Measurements from ENCODE around the gene MYLK2. TPM values are rescaled to one million over a fixed set of nuclear protein-coding genes. Genes with fewer than 3 reads are reported as not detected.

Gene MYLK2
- total RNA-seq, 2 experiments from 2014 or later, result not detected

- H3K27ac ChIP-seq (ENCODE audit: low read depth in 1 of 2, low read length in 2 of 2), result no peak overlapping the region
- TF ChIP-seq CTCF (IDR thresholded peaks at IDR 0.05), result no peak
- H3K4me3 ChIP-seq (ENCODE audit: low read length), result no peak overlapping the region
- POLR2A ChIA-PET, result no interaction called here
- CTCF ChIA-PET, result no interaction called here
- no peaks in the 10 kb centered on the region for H3K9me3 ChIP-seq (ENCODE audit: control insufficient read depth in 1 of 2, insufficient read depth in 1 of 2, low read length in 2 of 2)
- no peaks in the 10 kb centered on the region for H3K36me3 ChIP-seq (ENCODE audit: insufficient read depth, low read length)
- Mint-ChIP-seq H3K27me3 (no peaks in the 10 kb centered on the region), H3K36me3 (ENCODE audit: low read depth) (no peaks in the 10 kb centered on the region), H3K9me3 (no peaks in the 10 kb centered on the region), H3K4me1 (ENCODE audit: low read depth) (no peaks in the 10 kb centered on the region), H3K4me3 (no peak overlapping the region), H3K27ac (no peak overlapping the region)
- H3K4me1 ChIP-seq (ENCODE audit: insufficient read depth, low read length), result peaks cover 12% of the 10 kb centered on the region
- intact Hi-C loops (cut with DNase I, micrococcal nuclease), result no loop called here
- ATAC-seq (ENCODE audit: poor library complexity) (no peak), DNase-seq (no peak)
- no peaks in the 10 kb centered on the region for H3K27me3 ChIP-seq (ENCODE audit: control insufficient read depth in 1 of 2, insufficient read depth in 2 of 2, low read length in 2 of 2)
Observed at GRCh38 chr20:31839782-31840487, 20.8 kb downstream of the MYLK2 start.

GRCh38 chr20:31840906-31841816 lies 22.0 kb downstream of the MYLK2 start:
- no peaks in the 10 kb centered on the region for H3K9me3 Mint-ChIP-seq
- ATAC-seq (ENCODE audit: poor library complexity), result no peak
- peaks cover 5% of the 10 kb centered on the region for H3K4me1 ChIP-seq (ENCODE audit: insufficient read depth, low read length)
- H3K36me3 ChIP-seq (ENCODE audit: insufficient read depth, low read length), result no peaks in the 10 kb centered on the region
- H3K27me3 Mint-ChIP-seq, result no peaks in the 10 kb centered on the region
- POLR2A ChIA-PET, result no interaction called here
- no peak overlapping the region for H3K4me3 Mint-ChIP-seq
- no peak for TF ChIP-seq CTCF (IDR thresholded peaks at IDR 0.05)
- no peak overlapping the region for H3K27ac Mint-ChIP-seq
- no peak overlapping the region for H3K27ac ChIP-seq (ENCODE audit: low read depth in 1 of 2, low read length in 2 of 2)
- no peaks in the 10 kb centered on the region for H3K4me1 Mint-ChIP-seq (ENCODE audit: low read depth)
- intact Hi-C loops (cut with DNase I, micrococcal nuclease), result no loop called here
- CTCF ChIA-PET, result no interaction called here
- no peaks in the 10 kb centered on the region for H3K9me3 ChIP-seq (ENCODE audit: control insufficient read depth in 1 of 2, insufficient read depth in 1 of 2, low read length in 2 of 2)
- H3K27me3 ChIP-seq (ENCODE audit: control insufficient read depth in 1 of 2, insufficient read depth in 2 of 2, low read length in 2 of 2), result no peaks in the 10 kb centered on the region
- no peaks in the 10 kb centered on the region for H3K36me3 Mint-ChIP-seq (ENCODE audit: low read depth)
- DNase-seq, result no peak
- no peak overlapping the region for H3K4me3 ChIP-seq (ENCODE audit: low read length)

- Histone ChIP-seq H3K4me3 (ENCODE audit: low read length) (no peak overlapping the region), H3K27ac (ENCODE audit: low read depth in 1 of 2, low read length in 2 of 2) (no peak overlapping the region), H3K36me3 (ENCODE audit: insufficient read depth, low read length) (no peaks in the 10 kb centered on the region), H3K27me3 (ENCODE audit: control insufficient read depth in 1 of 2, insufficient read depth in 2 of 2, low read length in 2 of 2) (no peaks in the 10 kb centered on the region), H3K9me3 (ENCODE audit: control insufficient read depth in 1 of 2, insufficient read depth in 1 of 2, low read length in 2 of 2) (no peaks in the 10 kb centered on the region), H3K4me1 (ENCODE audit: insufficient read depth, low read length) (no peaks in the 10 kb centered on the region)
- H3K27ac Mint-ChIP-seq, result no peak overlapping the region
- ChIA-PET CTCF (no interaction called here), POLR2A (no interaction called here)
- H3K9me3 Mint-ChIP-seq, result no peaks in the 10 kb centered on the region
- H3K4me1 Mint-ChIP-seq (ENCODE audit: low read depth), result no peaks in the 10 kb centered on the region
- no peak for DNase-seq
- ATAC-seq (ENCODE audit: poor library complexity), result no peak
- intact Hi-C loops (cut with DNase I, micrococcal nuclease), result no loop called here
- H3K4me3 Mint-ChIP-seq, result no peak overlapping the region
- H3K27me3 Mint-ChIP-seq, result no peaks in the 10 kb centered on the region
- H3K36me3 Mint-ChIP-seq (ENCODE audit: low read depth), result no peaks in the 10 kb centered on the region
- TF ChIP-seq CTCF (IDR thresholded peaks at IDR 0.05), result no peak
Observed at GRCh38 chr20:31841928-31842327, 22.8 kb downstream of the MYLK2 start.
